GM19397 (cell line): ENCODE results near the gene GATB.

Experiments used
- ATAC-seq: cut with Tn5 transposase; IDR thresholded peaks from one replicate; pipeline ENCODE4 v1.9.1; 2021; ENCODE audit warnings: mild to moderate bottlenecking, moderate library complexity; ENCODE audit not compliant: unreplicated experiment

GATB gene

DNA sequence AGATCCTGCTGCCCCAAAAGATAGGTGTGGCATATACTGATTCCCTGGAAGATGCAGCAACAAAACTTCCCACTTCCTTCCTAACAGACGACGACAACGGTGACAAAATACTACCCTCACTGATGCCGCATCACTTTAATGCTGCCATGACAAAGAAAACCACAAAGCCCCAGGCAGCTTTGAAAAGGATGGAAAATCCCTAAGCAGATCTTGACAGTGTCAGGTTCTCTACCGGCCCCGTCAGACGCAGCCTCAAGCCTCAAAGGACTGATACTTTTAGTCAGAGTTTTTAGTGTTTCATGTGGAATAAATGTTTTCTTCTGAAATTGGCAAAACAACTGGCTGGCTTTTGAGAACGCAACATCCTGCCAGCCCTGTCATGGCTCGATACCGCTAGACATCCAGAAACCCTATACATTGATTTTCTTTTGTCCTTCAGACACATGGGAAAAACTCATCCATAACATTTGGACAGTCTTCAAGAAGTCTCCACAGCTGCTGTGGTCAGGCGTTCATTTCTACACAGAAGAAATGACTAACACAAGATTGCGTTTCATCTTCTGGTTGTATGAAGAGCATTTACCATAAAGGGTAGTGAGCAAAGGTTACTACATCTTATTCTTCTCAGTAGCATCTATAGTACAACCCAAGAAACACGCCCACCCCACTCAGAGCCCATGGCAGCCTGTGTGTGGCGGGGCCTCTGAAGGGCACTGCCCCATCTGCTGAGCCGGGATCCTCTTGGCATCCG is 60.1 kb downstream of the GATB start:
- no peak for ATAC-seq

- ATAC-seq = no peak
Observed at GRCh38 chr4:151698213-151698612, 62.6 kb downstream of the GATB start.

DNA sequence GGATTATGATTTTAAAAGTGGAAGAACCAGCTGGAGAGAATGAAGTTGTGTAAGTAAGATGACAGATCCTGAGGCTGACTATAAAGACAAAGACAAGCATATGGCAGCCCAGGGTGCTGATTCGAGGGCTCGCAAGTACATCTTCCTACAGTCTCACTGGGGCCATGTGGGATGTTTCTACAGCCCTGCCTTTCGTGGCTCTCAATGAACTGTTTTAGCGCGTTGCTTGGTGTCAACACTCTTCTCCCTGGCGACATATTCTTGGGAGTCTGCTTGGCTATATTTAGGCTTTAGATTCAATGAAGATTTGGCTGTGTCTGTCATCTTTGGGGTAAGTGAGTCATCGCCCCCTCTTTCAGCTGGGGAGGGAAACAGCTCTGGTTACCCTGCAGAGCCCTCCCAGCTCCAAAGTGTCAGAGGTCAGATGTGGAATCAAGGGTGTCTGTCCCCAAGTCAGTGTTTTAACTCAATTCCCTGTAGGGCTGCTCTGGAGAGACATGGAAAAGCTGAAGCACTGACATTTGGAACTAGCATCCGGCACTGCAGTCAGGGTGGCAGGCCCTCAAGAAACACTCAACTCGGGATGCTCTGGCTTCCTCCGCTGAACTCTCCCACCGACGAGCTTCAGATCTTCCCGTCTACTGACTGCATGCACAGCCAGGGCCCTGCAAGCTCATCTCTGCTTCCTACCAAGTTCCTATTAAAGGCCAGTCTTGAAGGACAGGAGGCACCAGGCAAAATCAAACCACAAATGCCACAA is 65.7 kb downstream of the GATB start:
- no peak for ATAC-seq

DNA sequence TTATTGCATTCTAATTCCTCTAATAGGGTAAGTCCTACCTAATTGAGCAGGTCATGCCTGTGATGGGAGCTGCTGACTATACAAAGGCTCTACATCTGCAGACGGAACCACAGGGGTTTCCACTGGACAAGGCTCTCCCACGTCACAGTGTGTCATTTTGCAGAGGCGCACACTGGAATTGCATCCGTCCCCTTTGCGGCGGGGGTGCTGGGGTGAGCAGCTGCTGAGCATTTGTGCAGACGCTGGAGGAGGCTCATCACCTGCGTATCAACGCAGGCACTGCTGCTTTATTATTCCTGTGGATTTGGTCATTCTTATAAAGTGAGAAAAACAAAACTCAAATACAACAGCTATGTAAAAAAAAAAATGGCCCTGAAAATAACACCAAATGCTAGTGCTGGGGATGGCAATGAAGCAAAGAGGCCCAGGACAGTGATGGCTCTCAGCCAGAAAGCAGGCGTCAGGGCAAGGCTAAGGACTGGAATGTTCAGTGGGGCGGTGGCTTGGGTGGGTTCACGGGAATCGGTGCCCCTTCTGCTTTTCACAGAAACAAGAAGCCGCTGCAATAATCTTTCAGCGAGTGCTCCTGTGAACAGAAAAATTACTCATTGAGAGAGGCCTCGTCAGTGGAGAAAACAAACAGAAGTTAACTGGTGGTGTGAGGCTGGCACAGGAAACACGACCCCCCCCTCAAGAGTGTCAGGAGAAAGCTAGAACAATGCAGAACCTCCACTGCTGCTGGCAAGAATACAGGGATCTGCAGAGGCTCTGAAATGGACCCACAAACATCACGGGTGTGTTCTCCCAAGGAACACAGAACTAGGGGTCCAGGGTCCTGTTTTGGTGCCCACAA is 67.8 kb downstream of the GATB start:
- no peak for ATAC-seq

GRCh38 chr4:151692443-151692782 is 68.4 kb downstream of the GATB start:
- no peak for ATAC-seq

- ATAC-seq = no peak
Observed at GRCh38 chr4:151691639-151692442, 69.0 kb downstream of the GATB start.

DNA sequence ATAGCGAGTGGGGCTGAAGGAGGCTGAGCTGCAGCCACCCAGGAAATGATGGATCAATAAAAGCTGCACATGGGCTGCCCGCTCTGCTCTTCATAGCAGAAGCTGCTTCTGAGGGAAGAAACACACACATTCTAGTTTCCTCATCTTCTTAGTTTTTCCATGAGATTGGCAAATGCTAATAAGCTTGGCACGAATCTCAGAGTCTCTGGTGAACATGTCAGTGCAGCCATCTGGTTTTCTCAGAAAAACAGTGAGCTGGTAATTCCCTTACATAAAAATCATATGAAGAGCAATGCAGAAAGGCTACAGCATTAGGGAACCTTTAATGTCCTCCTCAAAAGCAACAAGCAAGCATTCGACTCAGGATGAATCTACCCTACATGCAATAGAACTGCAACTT is 69.9 kb downstream of the GATB start:
- ATAC-seq = no peak

- no peak for ATAC-seq
Observed at GRCh38 chr4:151690164-151690870, 70.5 kb downstream of the GATB start.

- no peak for ATAC-seq
Observed at GRCh38 chr4:151689211-151689991, 71.4 kb downstream of the GATB start.

DNA sequence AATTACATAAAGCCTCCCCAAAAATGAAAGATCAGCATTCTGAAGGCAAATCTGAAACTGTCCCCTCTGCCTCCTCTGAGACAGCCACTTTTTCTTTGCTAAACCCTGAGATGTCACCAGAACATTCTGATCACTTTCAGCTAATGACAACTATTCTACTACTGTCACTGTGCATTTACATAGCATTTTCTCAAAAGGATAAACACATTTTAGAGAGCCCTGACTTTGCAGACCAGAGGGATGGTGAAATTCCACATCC is 72.1 kb downstream of the GATB start:
- no peak for ATAC-seq

GRCh38 chr4:151688003-151688784 is 72.6 kb downstream of the GATB start:
- no peak for ATAC-seq

DNA sequence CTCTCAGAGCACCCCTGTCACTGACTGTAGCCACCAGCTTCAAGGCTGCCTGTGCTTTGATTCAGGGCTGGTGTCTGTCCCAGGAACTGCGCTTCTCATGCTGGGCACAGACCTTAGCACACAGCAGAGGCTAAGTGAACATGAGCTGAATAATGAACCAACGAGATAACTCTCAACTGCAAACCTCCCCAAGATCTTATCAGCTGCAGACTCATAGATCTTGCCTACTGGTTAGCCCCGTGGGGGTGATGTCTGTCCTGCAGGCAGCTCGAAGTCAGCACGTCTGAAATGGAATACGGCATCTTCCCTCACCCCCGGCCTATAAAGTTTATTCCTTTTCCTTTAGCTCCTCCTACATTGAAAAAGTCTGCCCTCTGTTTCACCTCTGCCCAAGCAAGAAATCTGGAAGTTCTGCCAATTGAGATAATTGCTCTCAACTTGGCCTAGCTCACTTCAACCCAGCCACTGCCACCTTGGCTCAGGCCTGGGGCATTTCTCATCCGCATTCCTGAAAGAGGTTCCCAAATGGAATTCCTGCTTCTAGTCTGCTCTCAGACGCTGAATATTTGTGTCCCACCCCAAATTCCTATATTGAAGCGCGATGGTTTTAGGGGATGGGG is 73.7 kb downstream of the GATB start:
- no peak for ATAC-seq

GRCh38 chr4:151685303-151685702 is 75.5 kb downstream of the GATB start:
- ATAC-seq = no peak

GRCh38 chr4:151681085-151681484 is 79.7 kb downstream of the GATB start:
- no peak for ATAC-seq

- ATAC-seq = no peak
Observed at GRCh38 chr4:151679231-151679630, 81.6 kb downstream of the GATB start.

- no peak for ATAC-seq
Observed at GRCh38 chr4:151678048-151678872, 82.5 kb downstream of the GATB start.

- no peak for ATAC-seq
Observed at GRCh38 chr4:151677193-151677592, 83.6 kb downstream of the GATB start.

- no peak for ATAC-seq
Observed at GRCh38 chr4:151676301-151676700, 84.5 kb downstream of the GATB start.
